DND-41 (cell line): ENCODE results near the gene HPGDS.
A peak's percentile ranks its signal among the peaks of the same experiment; 100 is the strongest.
"Not testable (repeated sequence)": the region's sequence is repeated elsewhere in the genome, so short reads cannot be mapped to it uniquely, and the experiment has no call there.

Source experiments
- ATAC-seq: fragments of 200-7000 bp; cut with Tn5 transposase; 3 replicates; pipeline ENCODE4 v1.9.1; 2021; ENCODE audit warnings: low read depth; ENCODE audit not compliant: insufficient read depth
- DNase-seq: peaks from one replicate; pipeline ENCODE4 v3.0.0-alpha.2; 2020
- H2AFZ ChIP-seq: 2 replicates; pipeline ENCODE4 v1.6.0; 2012; ENCODE audit warnings: low read depth, low read length
- H3K27ac ChIP-seq: 2 replicates; pipeline ENCODE4 v1.5.1; 2012; ENCODE audit warnings: low read length, inconsistent platforms
- H3K27me3 ChIP-seq: fragments of 200-600 bp; sonication (generic); 2 replicates; pipeline ENCODE4 v1.6.0; 2012; ENCODE audit warnings: low read length, mild to moderate bottlenecking, inconsistent platforms; ENCODE audit not compliant: insufficient read depth, poor library complexity
- H3K36me3 ChIP-seq: 2 replicates; pipeline ENCODE4 v1.5.1; 2012; ENCODE audit warnings: low read length, inconsistent platforms; ENCODE audit not compliant: insufficient read depth
- H3K4me1 ChIP-seq: 2 replicates; pipeline ENCODE4 v1.5.1; 2012; ENCODE audit warnings: mild to moderate bottlenecking, low read length; ENCODE audit not compliant: insufficient read depth
- H3K4me2 ChIP-seq: 2 replicates; pipeline ENCODE4 v1.6.0; 2012; ENCODE audit warnings: mild to moderate bottlenecking, moderate library complexity, low read length, inconsistent platforms; ENCODE audit not compliant: insufficient read depth
- H3K4me3 ChIP-seq, 2 experiments: fragments of 200-600 bp in 1 of 2; shearing (Covaris generic) in 1 of 2; 2 replicates each; pipeline ENCODE4 v1.5.1; 2012 to 2016; ENCODE audit warnings: inconsistent platforms in 2 of 2, low read length in 2 of 2, mild to moderate bottlenecking in 2 of 2, low read depth in 1 of 2, moderate library complexity in 1 of 2
- H3K79me2 ChIP-seq: 2 replicates; pipeline ENCODE4 v1.6.0; 2012; ENCODE audit warnings: low read length, inconsistent platforms; ENCODE audit not compliant: insufficient read depth
- H3K9ac ChIP-seq: 2 replicates; pipeline ENCODE4 v1.6.0; 2012; ENCODE audit warnings: low read depth, mild to moderate bottlenecking, inconsistent platforms, low read length, moderate library complexity
- H3K9me3 ChIP-seq: 2 replicates; pipeline ENCODE4 v1.5.1; 2012; ENCODE audit warnings: low read length, moderate library complexity, mild to moderate bottlenecking, inconsistent platforms; ENCODE audit not compliant: insufficient read depth, severe bottlenecking
- H4K20me1 ChIP-seq: 2 replicates; pipeline ENCODE4 v1.6.0; 2012; ENCODE audit warnings: low read length; ENCODE audit not compliant: insufficient read depth
- CTCF ChIP-seq: IDR thresholded peaks from 2 replicates; pipeline ENCODE4 v1.5.1; 2012; ENCODE audit warnings: borderline replicate concordance, low read length, moderate library complexity, mild to moderate bottlenecking; ENCODE audit not compliant: poor library complexity, severe bottlenecking; ENCODE audit errors: extremely low read depth
- EZH2 ChIP-seq: IDR thresholded peaks from 3 replicates; pipeline ENCODE4 v1.6.1; 2012; ENCODE audit warnings: borderline replicate concordance, low read depth, mild to moderate bottlenecking, moderate library complexity, low read length, inconsistent platforms; ENCODE audit not compliant: severe bottlenecking

HPGDS gene

GRCh38 chr4:94342694-94343093 is at the start of gene HPGDS:
HPGDS (minus strand) TSS chr4:94342836; CDS start chr4:94334629, 8,207 bp downstream.
- ATAC-seq (no peak), DNase-seq (no peak)
- H3K27ac ChIP-seq = no peak within 1 kb of the TSS
- no peaks in the 10 kb centered on the region for H3K9me3 ChIP-seq
- peaks cover 17% of the 10 kb centered on the region for H3K4me1 ChIP-seq
- H3K79me2 ChIP-seq = no peaks in the 10 kb centered on the region
- H4K20me1 ChIP-seq = no peaks in the 10 kb centered on the region
- TF ChIP-seq EZH2 = no peak
- TF ChIP-seq CTCF = no peak
- H3K4me3 ChIP-seq = no peak within 1 kb of the TSS
- H3K27me3 ChIP-seq = no peaks in the 10 kb centered on the region
- H3K36me3 ChIP-seq = no peaks in the 10 kb centered on the region
- no peak within 1 kb of the TSS for H3K4me2 ChIP-seq
- H3K9ac ChIP-seq = no peak within 1 kb of the TSS
- H2AFZ ChIP-seq = no peak within 1 kb of the TSS

GRCh38 chr4:94390804-94391410 is 48.3 kb upstream of the HPGDS start:
- Histone ChIP-seq H3K4me2 (no peak overlapping the region), H3K4me3 (no peak overlapping the region), H3K4me1 (no peaks in the 10 kb centered on the region), H3K27ac (no peak overlapping the region), H3K9me3 (no peaks in the 10 kb centered on the region), H3K36me3 (no peaks in the 10 kb centered on the region), H3K79me2 (no peaks in the 10 kb centered on the region), H2AFZ (no peak overlapping the region), H4K20me1 (no peaks in the 10 kb centered on the region), H3K27me3 (no peaks in the 10 kb centered on the region), H3K9ac (no peak overlapping the region)
- TF ChIP-seq EZH2 (no peak), CTCF (peak; percentile 74)
- ATAC-seq = peak; percentile 65; the same call in 2 of the 3 replicates
- peak; percentile 27 for DNase-seq

- Histone ChIP-seq H3K79me2 (no peaks in the 10 kb centered on the region), H4K20me1 (no peaks in the 10 kb centered on the region), H3K9ac (no peak overlapping the region), H3K4me2 (no peak overlapping the region), H2AFZ (no peak overlapping the region), H3K36me3 (no peaks in the 10 kb centered on the region), H3K4me1 (no peaks in the 10 kb centered on the region), H3K9me3 (no peaks in the 10 kb centered on the region), H3K4me3 (no peak overlapping the region), H3K27ac (no peak overlapping the region), H3K27me3 (no peaks in the 10 kb centered on the region)
- DNase-seq = no peak
- TF ChIP-seq CTCF = no peak
- no peak for TF ChIP-seq EZH2
- no peak for ATAC-seq
These were observed 47.1 kb upstream of the HPGDS start for GRCh38 chr4:94389595-94390267.

GRCh38 chr4:94387965-94388364 is 45.3 kb upstream of the HPGDS start:
- H2AFZ ChIP-seq, H3K9me3 ChIP-seq, DNase-seq, H3K27me3 ChIP-seq, H3K79me2 ChIP-seq, H3K4me3 ChIP-seq, H3K36me3 ChIP-seq, H3K9ac ChIP-seq, H4K20me1 ChIP-seq, H3K27ac ChIP-seq, ATAC-seq, H3K4me2 ChIP-seq, H3K4me1 ChIP-seq: not testable (repeated sequence)

- ATAC-seq, H3K79me2 ChIP-seq, H4K20me1 ChIP-seq, H3K4me2 ChIP-seq, H3K9me3 ChIP-seq, H3K4me3 ChIP-seq, H2AFZ ChIP-seq, H3K36me3 ChIP-seq, DNase-seq, H3K27me3 ChIP-seq, H3K9ac ChIP-seq, H3K27ac ChIP-seq, H3K4me1 ChIP-seq: not testable (repeated sequence)
These were observed 42.8 kb upstream of the HPGDS start for GRCh38 chr4:94385452-94385851.

- not testable (repeated sequence) for H3K9ac ChIP-seq
These were observed 40.3 kb upstream of the HPGDS start for GRCh38 chr4:94382891-94383290.

More at GRCh38 chr4:94382891-94383290, 40.3 kb upstream of the HPGDS start:
- DNase-seq, H3K79me2 ChIP-seq, ATAC-seq, H3K36me3 ChIP-seq, H4K20me1 ChIP-seq, H3K4me1 ChIP-seq, H3K4me3 ChIP-seq, H2AFZ ChIP-seq, H3K9me3 ChIP-seq, H3K27me3 ChIP-seq, H3K4me2 ChIP-seq, H3K27ac ChIP-seq: not testable (repeated sequence)
